ENCODE data around the gene PPP1R3D. TPM values are rescaled to one million over a fixed set of nuclear protein-coding genes. Genes with fewer than 3 reads are reported as not detected.

The PPP1R3D gene
- total and polyA plus RNA-seq, 2 of the 8 experiments (the other 6 are each of a cell fraction or from before 2014, with no cell fraction given): 1.4 to 3.9 TPM

GRCh38 chr20:59966428-59966827, 26.3 kb upstream of the PPP1R3D start:
- H3K14ac ChIP-seq (ENCODE audit: insufficient read length): no peak overlapping the region
- no peaks in the 10 kb centered on the region for H3K4me1 ChIP-seq (replicated peaks in 1 of 4; ENCODE audit: control insufficient read depth in 3 of 4, insufficient read depth in 4 of 4, low read length in 3 of 4)
- H2AK5ac ChIP-seq (ENCODE audit: low read depth, low read length): no peak overlapping the region
- no peak overlapping the region for H3K4me2 ChIP-seq (ENCODE audit: insufficient read depth in 1 of 2, low read depth in 2 of 2, low read length in 2 of 2)
- H3K79me2 ChIP-seq (ENCODE audit: control insufficient read depth in 1 of 2, insufficient read depth in 2 of 2, low read length in 2 of 2): no peaks in the 10 kb centered on the region
- H4K8ac ChIP-seq (ENCODE audit: extremely low read depth, insufficient read depth, low read length): no peak overlapping the region
- H3K23me2 ChIP-seq (ENCODE audit: low read depth, low read length): no peaks in the 10 kb centered on the region
- no peak overlapping the region for H4K91ac ChIP-seq (replicated peaks; ENCODE audit: insufficient read length, low read length)
- H4K20me1 ChIP-seq (replicated peaks in 1 of 2; ENCODE audit: control insufficient read depth in 1 of 2, insufficient read depth in 2 of 2, low read length in 2 of 2): no peaks in the 10 kb centered on the region
- no peak overlapping the region for H3K56ac ChIP-seq (replicated peaks; ENCODE audit: insufficient read length, low read depth, low read length)
- no peak overlapping the region for H3K9ac ChIP-seq (replicated peaks in 1 of 4; ENCODE audit: extremely low read depth in 1 of 4, low read depth in 3 of 4, low read length in 3 of 4)
- no peak overlapping the region for H2BK120ac ChIP-seq (replicated peaks; ENCODE audit: low read depth, low read length)
- H2BK20ac ChIP-seq (ENCODE audit: low read length): no peak overlapping the region
- H2BK15ac ChIP-seq (ENCODE audit: low read length): no peak overlapping the region
- H3K23ac ChIP-seq (ENCODE audit: insufficient read length): no peak overlapping the region
- no peak overlapping the region for H2BK12ac ChIP-seq (ENCODE audit: low read depth, low read length)
- no peak for TF ChIP-seq KDM1A (IDR thresholded peaks at IDR 0.05; ENCODE audit: borderline replicate concordance, low read length)
- no peak for TF ChIP-seq CREB1 (IDR thresholded peaks at IDR 0.05)
- no peak for TF ChIP-seq HDAC2 (IDR thresholded peaks at IDR 0.05; ENCODE audit: borderline replicate concordance in 1 of 2, low read depth in 2 of 2, low read length in 2 of 2)
- TF ChIP-seq SIRT6 (IDR thresholded peaks at IDR 0.05; ENCODE audit: low read length): no peak
- no peak for TF ChIP-seq ASH2L (IDR thresholded peaks at IDR 0.05; ENCODE audit: low read length)
- TF ChIP-seq JUND (IDR thresholded peaks at IDR 0.05; ENCODE audit: low read length): no peak
- no peak for TF ChIP-seq E2F6 (IDR thresholded peaks at IDR 0.05)
- no peak overlapping the region for H3K4me3 ChIP-seq (ENCODE audit: extremely low read depth in 1 of 4, insufficient read depth in 2 of 4, low read depth in 3 of 4, low read length in 4 of 4)
- DNase-seq (ENCODE audit: low read depth in 1 of 2, low spot score in 2 of 2): no peak
- ChIA-PET POLR2A (ENCODE audit: partially characterized antibody) (no interaction called here), CTCF (ENCODE audit: partially characterized antibody) (no interaction called here)
- no peaks in the 10 kb centered on the region for H3K36me3 ChIP-seq (ENCODE audit: control insufficient read depth in 2 of 4, insufficient read depth in 4 of 4, low read length in 3 of 4)
- H3K9me3 ChIP-seq (ENCODE audit: insufficient read depth in 2 of 2, low read depth in 1 of 2, low read length in 1 of 2): no peaks in the 10 kb centered on the region
- FAIRE-seq: no peak
- no peak overlapping the region for H3K18ac ChIP-seq (ENCODE audit: extremely low read depth, low read length)
- no peak overlapping the region for H3K4ac ChIP-seq (replicated peaks; ENCODE audit: insufficient read length, low read depth, low read length)
- H3K27me3 ChIP-seq (replicated peaks in 1 of 4; ENCODE audit: control insufficient read depth in 3 of 4, extremely low read depth in 1 of 4, insufficient read depth in 3 of 4, low read length in 3 of 4): no peaks in the 10 kb centered on the region
- no peak overlapping the region for H2AFZ ChIP-seq (ENCODE audit: low read length)
- no peak overlapping the region for H3K27ac ChIP-seq (ENCODE audit: low read depth, low read length)
- H3K79me1 ChIP-seq (ENCODE audit: low read depth, low read length): no peaks in the 10 kb centered on the region
- 96% methylated on average over 3 of the region's 3 CpGs; no CpG with 5 or more reads in 1 of the 2 experiments for WGBS, 2 experiments (ENCODE audit: extremely low coverage in 1 of 2, insufficient coverage in 1 of 2, insufficient read length in 1 of 2, insufficient replicate concordance in 2 of 2, low coverage in 1 of 2, low lambda C conversion rate in 2 of 2, missing lambda C conversion rate in 1 of 2)
- no peak overlapping the region for H4K5ac ChIP-seq (ENCODE audit: insufficient read length, low read depth, low read length)
- H2BK5ac ChIP-seq (ENCODE audit: low read depth, low read length): no peak overlapping the region

All from H1 (cell line).